Thyroid gland (tissue), 4 donors: ENCODE data around the gene SEMA3D.

Source experiments
- POLR2A ChIP-seq, 2 donors: fragments of 450-650 bp; IDR thresholded peaks; one replicate each; pipeline ENCODE4 v1.6.1; 2017; ENCODE audit warnings: antibody characterized with exemption in 2 of 2, mild to moderate bottlenecking in 2 of 2, moderate library complexity in 1 of 2
- TF ChIP-seq, protein P1 (sequence below), 6 experiments: fragments of 200-600 bp in 3 of 6; fragments of 450-650 bp in 3 of 6; sonication (generic) in 3 of 6; IDR thresholded peaks; one replicate each; pipeline ENCODE4 v1.5.1; 2016 to 2019; ENCODE audit warnings: antibody characterized with exemption in 6 of 6, mild to moderate bottlenecking in 2 of 6, inconsistent platforms in 1 of 6, moderate library complexity in 1 of 6

DNA sequence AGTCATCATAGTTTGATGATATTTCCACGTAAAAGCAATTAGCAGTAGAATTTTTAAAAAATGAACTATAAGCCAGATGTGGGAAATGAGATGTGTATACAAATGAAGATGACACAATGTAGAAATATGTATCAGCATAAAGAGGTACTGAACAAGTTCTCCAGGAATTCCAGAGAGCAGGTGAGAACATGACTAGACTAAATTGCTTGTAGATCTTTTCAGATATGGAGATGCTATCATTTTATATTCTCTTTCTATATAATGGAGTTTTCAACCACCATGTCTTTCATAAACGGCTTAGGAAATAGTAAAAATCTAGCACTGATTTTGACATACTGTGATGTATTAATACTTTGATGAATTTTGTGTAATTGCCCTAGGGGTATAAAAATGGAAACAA is 130.9 kb downstream of the SEMA3D start:
- TF ChIP-seq POLR2A (IDR thresholded peaks at IDR 0.05) = no peak
- TF ChIP-seq, protein P1, sequence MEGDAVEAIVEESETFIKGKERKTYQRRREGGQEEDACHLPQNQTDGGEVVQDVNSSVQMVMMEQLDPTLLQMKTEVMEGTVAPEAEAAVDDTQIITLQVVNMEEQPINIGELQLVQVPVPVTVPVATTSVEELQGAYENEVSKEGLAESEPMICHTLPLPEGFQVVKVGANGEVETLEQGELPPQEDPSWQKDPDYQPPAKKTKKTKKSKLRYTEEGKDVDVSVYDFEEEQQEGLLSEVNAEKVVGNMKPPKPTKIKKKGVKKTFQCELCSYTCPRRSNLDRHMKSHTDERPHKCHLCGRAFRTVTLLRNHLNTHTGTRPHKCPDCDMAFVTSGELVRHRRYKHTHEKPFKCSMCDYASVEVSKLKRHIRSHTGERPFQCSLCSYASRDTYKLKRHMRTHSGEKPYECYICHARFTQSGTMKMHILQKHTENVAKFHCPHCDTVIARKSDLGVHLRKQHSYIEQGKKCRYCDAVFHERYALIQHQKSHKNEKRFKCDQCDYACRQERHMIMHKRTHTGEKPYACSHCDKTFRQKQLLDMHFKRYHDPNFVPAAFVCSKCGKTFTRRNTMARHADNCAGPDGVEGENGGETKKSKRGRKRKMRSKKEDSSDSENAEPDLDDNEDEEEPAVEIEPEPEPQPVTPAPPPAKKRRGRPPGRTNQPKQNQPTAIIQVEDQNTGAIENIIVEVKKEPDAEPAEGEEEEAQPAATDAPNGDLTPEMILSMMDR (IDR thresholded peaks at IDR 0.05) = no peak
